MCF 10A (cell line): ENCODE results near the gene ESCO1. TPM values are rescaled to one million over a fixed set of nuclear protein-coding genes. Genes with fewer than 3 reads are reported as not detected.

Source experiments
- BruUV-seq: library from RNA; stranded (reverse); fragments of 400-500 nt; replicated peaks from 2 replicates; lab custom pipeline; 2021; lab: Mats Ljungman, UMichigan
- CTCF ChIA-PET: fragments of 300-600 bp; sonication (Branson Sonifier 250); formaldehyde crosslinking; extraction: SDS; loops from one replicate; lab custom pipeline; 2021; ENCODE audit warnings: antibody characterized with exemption, inconsistent platforms; lab: Yijun Ruan, JAX
- POLR2A ChIA-PET: fragments of 300-600, 350-650 bp; sonication (Branson Sonifier 250); formaldehyde crosslinking; extraction: SDS; loops from one replicate; lab custom pipeline; 2020; ENCODE audit warnings: antibody characterized with exemption, inconsistent platforms; lab: Yijun Ruan, JAX
- DNase-seq: peaks from one replicate; pipeline ENCODE4 v3.0.0-alpha.2; 2018; ENCODE audit not compliant: unreplicated experiment
- H3K27ac Mint-ChIP-seq: one replicate; pipeline ENCODE4 v1.8.0; 2022; ENCODE audit warnings: mild to moderate bottlenecking, low read depth, mixed read lengths; ENCODE audit not compliant: unreplicated experiment
- H3K27me3 Mint-ChIP-seq: one replicate; pipeline ENCODE4 v1.8.0; 2022; ENCODE audit warnings: mixed read lengths; ENCODE audit not compliant: insufficient read depth, unreplicated experiment
- H3K36me3 Mint-ChIP-seq: one replicate; pipeline ENCODE4 v1.8.0; 2022; ENCODE audit warnings: mild to moderate bottlenecking, moderate library complexity, mixed read lengths; ENCODE audit not compliant: insufficient read depth, unreplicated experiment
- H3K4me1 Mint-ChIP-seq: one replicate; pipeline ENCODE4 v1.8.0; 2022; ENCODE audit warnings: mixed read lengths; ENCODE audit not compliant: insufficient read depth, unreplicated experiment
- H3K4me3 Mint-ChIP-seq: one replicate; pipeline ENCODE4 v1.8.0; 2022; ENCODE audit warnings: mild to moderate bottlenecking, moderate library complexity, mixed read lengths; ENCODE audit not compliant: unreplicated experiment
- H3K9me3 Mint-ChIP-seq: one replicate; pipeline ENCODE4 v1.8.0; 2022; ENCODE audit warnings: mixed read lengths; ENCODE audit not compliant: unreplicated experiment
- CTCF ChIP-seq: fragments of 200-600 bp; IDR thresholded peaks from one replicate; pipeline ENCODE4 v1.8.0; 2022; ENCODE audit warnings: antibody characterized with exemption, mild to moderate bottlenecking; ENCODE audit not compliant: unreplicated experiment
- intact Hi-C: fragments of 100-400 bp; cut with micrococcal nuclease; formaldehyde crosslinking; loops from 2 replicates; pipeline ENCODE4 v1.14.1; 2022
- total RNA-seq: library from RNA; stranded (reverse); gene quantifications from 2 replicates; pipeline ENCODE4 v1.2.3, GENCODE V29; 2022

Gene ESCO1
- total RNA-seq, 1 experiment from 2014 or later, result 19.2 TPM

GRCh38 chr18:21605213-21605612 lies 4.7 kb upstream of the ESCO1 start:
- Mint-ChIP-seq H3K27me3 (no peaks in the 10 kb centered on the region), H3K9me3 (no peaks in the 10 kb centered on the region), H3K4me3 (no peak overlapping the region), H3K4me1 (no peaks in the 10 kb centered on the region), H3K27ac (no peak overlapping the region), H3K36me3 (peaks cover 2% of the 10 kb centered on the region)
- intact Hi-C loops, result loop anchor here (10.0 kb wide), 1 partner anchor 410 kb away; no protein-coding TSS in a partner anchor
- TF ChIP-seq CTCF, result no peak
- DNase-seq, result no peak
- ChIA-PET POLR2A (interaction anchor here (0.8 kb wide), 1 partner anchor 100 kb away, joined by 3 read pairs; the partner anchor contains the start of gene ABHD3), CTCF (interaction anchor here (0.7 kb wide), 1 partner anchor 143 kb away, joined by 3 read pairs; no protein-coding TSS in a partner anchor)
- no TSS peak for BruUV-seq

GRCh38 chr18:21604671-21605070 lies 4.2 kb upstream of the ESCO1 start:
- Mint-ChIP-seq H3K4me1 (no peaks in the 10 kb centered on the region), H3K27me3 (no peaks in the 10 kb centered on the region), H3K4me3 (no peak overlapping the region), H3K27ac (no peak overlapping the region), H3K9me3 (no peaks in the 10 kb centered on the region), H3K36me3 (peaks cover 6% of the 10 kb centered on the region)
- CTCF ChIA-PET, result interaction anchor here (0.5 to 0.7 kb wide), 2 partner anchors 37 to 144 kb away, joined by 3 to 4 read pairs; no protein-coding TSS in a partner anchor
- POLR2A ChIA-PET, result no interaction called here
- BruUV-seq, result no TSS peak
- intact Hi-C loops, result loop anchor here (10.0 kb wide), 1 partner anchor 410 kb away; no protein-coding TSS in a partner anchor
- DNase-seq, result no peak
- TF ChIP-seq CTCF, result no peak

- H3K9me3 Mint-ChIP-seq, result no peaks in the 10 kb centered on the region
- DNase-seq, result no peak
- no peak for TF ChIP-seq CTCF
- intact Hi-C loops, result loop anchor here (10.0 kb wide), 1 partner anchor 407 kb away; no protein-coding TSS in a partner anchor
- no peak overlapping the region for H3K27ac Mint-ChIP-seq
- CTCF ChIA-PET, result no interaction called here
- H3K4me1 Mint-ChIP-seq, result peaks cover 5% of the 10 kb centered on the region
- peaks cover 11% of the 10 kb centered on the region for H3K36me3 Mint-ChIP-seq
- POLR2A ChIA-PET, result interaction anchor here (2.2 kb wide), 1 partner anchor 10 kb away, joined by 14 read pairs; the partner anchor contains the start of gene SNRPD1
- no peak overlapping the region for H3K4me3 Mint-ChIP-seq
- H3K27me3 Mint-ChIP-seq, result no peaks in the 10 kb centered on the region
- no TSS peak for BruUV-seq
These were observed 1.7 kb upstream of the ESCO1 start for GRCh38 chr18:21602299-21602587.

GRCh38 chr18:21599585-21600525 lies 649 bp downstream of the ESCO1 start:
- no peak for TF ChIP-seq CTCF
- TSS peak; percentile 33 for BruUV-seq
- H3K27me3 Mint-ChIP-seq, result no peaks in the 10 kb centered on the region
- peak overlapping the region; percentile 99 for H3K27ac Mint-ChIP-seq
- peak; percentile 57 for DNase-seq
- H3K4me3 Mint-ChIP-seq, result peak overlapping the region; percentile 99
- ChIA-PET POLR2A (interaction anchor here (0.6 to 3.2 kb wide), 34 partner anchors 10 to 551 kb away, joined by 3 to 129 read pairs (median 4); partner anchors contain the start of genes ABHD3, GREB1L, MIB1 and ROCK1), CTCF (interaction anchor here (0.6 to 3.1 kb wide), 23 partner anchors 10 to 413 kb away, joined by 3 to 64 read pairs (median 3); partner anchors contain the start of gene SNRPD1)
- intact Hi-C loops, result loop anchor here (1.0 to 10.0 kb wide), 4 partner anchors 12 to 405 kb away; partner anchors contain the start of genes MIB1 and SNRPD1
- peaks cover 5% of the 10 kb centered on the region for H3K4me1 Mint-ChIP-seq
- peaks cover 11% of the 10 kb centered on the region for H3K36me3 Mint-ChIP-seq
- no peaks in the 10 kb centered on the region for H3K9me3 Mint-ChIP-seq
